GM18861 (cell line): ENCODE measurements around the gene TMEM186.
"Not testable (repeated sequence)": the region's sequence is repeated elsewhere in the genome, so short reads cannot be mapped to it uniquely, and the experiment has no call there.

ENCODE experiments used
- ATAC-seq: cut with Tn5 transposase; IDR thresholded peaks from one replicate; pipeline ENCODE4 v1.9.1; 2021; ENCODE audit not compliant: unreplicated experiment

TMEM186 gene

DNA sequence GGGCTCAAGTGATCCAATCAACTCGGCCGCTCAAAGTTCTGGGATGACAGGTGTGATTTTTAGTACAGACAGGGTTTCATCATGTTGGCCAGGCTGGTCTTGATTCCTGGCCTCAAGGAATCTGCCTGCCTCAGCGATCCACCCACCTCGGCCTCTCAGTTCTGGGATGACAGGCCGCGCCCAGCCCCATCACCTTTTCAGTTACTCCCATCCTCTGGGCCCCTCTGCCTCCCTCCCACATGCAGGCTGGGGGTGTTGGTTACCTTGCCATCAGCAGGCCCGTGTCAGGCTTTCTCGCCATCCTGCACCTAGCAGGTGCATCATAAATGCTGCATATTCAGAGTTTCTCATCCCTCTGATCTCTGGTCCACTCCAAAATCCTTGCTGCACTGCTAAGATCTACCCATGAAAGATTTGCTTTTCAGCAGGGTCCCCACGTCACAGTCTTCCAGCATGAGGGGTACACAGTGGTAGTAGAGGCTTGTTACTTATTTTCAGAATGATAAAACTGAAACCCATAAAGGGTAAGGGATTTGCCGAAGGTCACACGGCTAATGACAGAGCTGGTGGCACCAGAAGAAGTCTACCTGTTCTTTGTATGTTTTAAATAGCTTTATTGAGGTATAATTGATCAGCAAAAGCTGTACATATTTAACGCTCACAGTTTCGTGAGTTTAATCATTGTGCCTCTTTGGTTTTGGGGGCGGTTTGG lies 16.8 kb upstream of the TMEM186 start:
- no peak for ATAC-seq

DNA sequence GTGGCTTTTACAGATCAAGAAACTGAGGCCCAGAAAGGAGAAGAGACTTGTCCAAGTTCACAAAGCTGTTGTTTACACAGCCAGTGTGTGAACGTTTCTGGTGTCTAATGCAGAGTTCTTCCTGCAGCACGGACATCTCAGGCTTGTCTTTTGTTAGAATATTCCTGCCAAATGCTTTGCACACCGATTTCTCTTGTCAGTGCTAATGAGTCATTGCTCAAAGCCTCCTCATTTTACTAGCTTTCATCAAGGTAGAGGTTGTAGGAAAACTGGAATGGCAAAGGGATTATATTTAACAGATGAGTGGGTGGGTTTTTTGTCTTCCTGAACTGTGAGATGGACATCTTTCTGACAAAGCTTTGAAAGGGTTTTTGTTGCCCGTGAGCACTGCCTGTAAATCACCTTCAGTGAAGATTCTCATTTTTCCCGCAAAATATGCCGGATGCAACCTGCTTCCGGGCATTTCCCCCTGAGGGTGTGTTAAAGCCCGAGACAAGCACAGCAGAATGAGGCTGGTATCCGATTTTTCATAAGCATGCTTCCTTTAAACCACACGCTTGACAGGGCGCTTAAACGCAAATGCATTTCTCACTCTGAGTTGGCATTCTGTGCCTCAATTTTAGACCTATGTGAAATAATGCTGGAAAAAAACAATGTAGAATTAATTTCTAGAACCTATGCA lies 14.9 kb upstream of the TMEM186 start:
- ATAC-seq = no peak

DNA sequence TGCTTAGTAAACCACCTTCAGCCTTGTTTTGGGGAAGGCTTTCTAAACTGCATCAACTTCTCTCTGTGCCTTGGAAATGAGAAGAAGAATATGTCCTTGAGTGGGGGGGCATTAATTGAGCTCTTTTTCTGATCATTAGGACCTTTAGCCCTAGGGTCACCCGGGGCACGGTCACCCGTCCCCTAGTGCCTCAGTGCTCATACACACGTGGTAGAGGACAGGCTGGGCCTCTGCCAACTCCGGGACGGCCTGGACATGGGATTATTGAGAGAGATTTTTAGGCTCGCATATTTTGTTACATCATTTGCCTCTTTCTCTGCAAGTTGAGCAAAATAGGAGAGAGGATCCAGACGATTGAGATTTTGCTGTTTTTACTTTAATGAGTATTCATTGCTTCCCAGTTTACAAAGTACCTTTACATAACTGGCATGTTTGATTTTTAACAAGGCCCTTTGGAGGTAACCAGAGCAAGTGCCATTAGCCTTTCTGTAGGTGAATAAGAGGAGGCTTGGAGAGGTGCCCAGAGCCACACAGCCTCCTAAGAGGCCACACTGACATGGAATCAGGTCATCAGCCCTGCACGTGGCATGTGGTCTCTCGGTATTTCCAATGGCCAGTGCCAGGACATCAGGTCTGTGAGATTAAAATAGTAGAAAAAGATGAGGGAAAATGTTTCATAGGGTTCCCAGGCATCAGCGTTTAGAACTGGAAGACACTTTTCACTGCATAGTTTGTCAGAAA lies 11.3 kb upstream of the TMEM186 start:
- no peak for ATAC-seq

DNA sequence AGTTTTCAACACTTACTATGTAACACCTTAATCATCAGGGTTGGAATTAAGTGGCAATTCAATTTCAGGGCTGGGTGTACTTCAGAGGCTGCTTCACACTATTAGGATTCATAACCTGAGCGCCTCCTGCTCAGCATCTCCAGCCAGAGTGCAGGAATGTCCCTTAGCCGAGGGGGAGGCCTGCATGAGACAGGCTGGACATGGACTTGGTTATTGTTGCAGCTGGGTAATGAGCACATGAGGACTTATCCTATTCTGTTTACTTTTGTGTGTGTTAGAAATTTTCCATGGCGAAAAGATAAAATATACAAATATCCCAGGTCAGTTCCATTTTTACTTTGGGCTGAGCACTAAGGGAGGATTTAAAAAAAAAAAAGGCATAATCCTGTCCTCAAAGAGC lies 10.6 kb upstream of the TMEM186 start:
- no peak for ATAC-seq

DNA sequence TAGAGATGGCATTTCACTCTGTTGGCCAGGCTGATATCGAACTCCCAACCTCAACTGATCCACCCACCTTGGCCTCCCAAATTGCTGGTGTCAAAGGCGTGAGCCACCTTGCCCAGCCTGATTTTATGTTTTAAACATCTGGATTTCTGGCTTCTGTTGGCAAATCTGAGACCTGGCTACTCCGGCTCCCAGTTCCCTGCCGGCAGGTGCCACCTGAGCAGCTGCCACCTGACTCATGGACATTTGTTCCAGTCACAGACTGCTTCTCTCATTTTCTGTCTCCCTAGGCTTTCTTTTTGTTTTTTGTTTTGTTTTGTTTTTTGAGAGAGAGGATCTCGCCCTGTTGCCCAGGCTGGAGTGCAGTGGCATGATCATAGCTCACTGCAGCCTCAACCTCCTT lies 9.8 kb upstream of the TMEM186 start:
- ATAC-seq = no peak

DNA sequence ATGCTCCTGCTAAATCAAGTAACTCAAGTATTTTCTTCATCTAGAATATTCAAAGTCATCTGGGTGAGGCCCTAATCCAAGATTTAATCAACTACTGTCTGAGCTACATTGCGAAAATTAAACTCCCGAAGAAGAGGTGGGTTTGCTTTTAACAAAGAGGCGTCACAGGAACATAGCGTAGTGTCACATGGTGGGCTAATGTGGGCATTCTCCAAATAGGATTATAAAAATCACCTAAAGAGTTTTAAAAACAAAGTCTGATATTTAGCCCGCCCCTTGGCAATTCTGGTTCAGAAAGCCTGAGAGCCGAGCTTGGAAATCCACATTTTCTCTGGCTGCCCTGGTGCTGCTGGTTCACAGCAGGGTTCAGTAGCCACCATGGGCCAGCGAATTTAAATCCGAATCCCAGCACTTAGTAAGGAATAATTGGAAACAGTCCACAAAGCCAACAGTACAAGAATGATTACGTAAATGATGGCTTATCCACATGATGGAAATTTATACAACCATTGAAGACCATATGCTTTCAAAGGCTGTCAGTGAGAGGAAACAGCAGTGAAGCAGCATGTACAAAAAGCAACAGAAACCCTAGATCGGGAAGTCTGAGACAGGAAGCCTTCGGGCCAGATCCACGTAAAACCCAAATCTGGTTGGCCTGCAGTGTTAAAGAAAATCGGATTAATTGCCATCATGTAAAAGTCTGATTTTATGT lies 9.0 kb upstream of the TMEM186 start:
- ATAC-seq = no peak

DNA sequence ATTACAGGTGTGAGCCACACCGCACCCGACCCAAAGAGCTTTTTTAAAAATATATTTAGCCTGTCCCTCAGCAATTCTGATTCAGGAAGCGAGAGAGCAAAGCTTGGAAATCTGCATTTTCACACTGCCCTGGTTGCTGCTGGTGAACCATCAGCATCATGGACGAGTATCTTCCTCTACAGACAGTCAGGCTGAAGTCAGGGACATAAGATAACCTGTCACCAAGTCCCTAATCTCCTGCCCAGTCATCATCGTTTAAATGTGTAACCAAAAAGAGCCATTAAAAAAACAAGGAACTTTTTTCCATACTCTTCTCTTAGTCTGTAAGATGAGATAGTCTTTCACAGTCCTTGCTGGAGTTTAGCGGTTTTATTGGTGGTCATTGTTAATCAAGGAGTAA lies 6.9 kb upstream of the TMEM186 start:
- no peak for ATAC-seq

DNA sequence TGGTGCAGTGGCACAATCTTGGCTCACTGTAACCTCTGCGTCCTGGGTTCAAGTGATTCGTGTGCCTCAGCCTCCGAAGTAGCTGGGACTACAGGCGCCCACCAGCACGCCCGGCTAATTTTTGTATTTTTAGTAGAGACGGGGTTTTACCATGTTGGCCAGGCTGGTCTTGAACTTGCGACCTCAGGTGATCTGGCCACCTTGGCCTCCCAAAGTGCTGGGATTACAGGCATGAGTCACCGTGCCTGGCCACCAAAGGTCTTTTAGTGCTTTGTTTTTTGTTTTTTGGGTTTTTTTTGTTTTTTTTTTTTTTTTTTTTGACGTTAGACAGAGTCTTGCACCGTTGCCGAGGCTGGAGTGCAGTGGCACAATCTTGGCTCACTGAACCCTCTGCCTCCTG lies 6.3 kb upstream of the TMEM186 start:
- not testable (repeated sequence) for ATAC-seq

DNA sequence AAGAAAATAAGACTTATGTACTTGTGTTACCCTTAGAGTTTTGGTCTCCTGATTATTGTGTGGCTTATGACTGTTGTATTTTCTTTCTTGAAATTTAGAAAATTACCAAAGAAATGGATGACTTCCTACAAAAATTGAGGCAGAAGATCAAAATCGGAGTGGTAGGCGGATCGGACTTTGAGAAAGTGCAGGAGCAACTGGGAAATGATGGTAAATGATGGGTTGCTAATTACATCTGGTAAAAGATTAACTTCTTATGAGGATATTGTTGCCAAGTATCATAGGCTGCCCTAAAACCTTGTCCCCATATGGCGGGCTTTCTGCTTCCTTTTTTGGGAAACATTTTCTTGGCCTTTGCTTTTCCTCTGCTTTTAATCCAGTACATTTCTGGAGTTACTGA lies 4.3 kb upstream of the TMEM186 start:
- ATAC-seq = no peak

DNA sequence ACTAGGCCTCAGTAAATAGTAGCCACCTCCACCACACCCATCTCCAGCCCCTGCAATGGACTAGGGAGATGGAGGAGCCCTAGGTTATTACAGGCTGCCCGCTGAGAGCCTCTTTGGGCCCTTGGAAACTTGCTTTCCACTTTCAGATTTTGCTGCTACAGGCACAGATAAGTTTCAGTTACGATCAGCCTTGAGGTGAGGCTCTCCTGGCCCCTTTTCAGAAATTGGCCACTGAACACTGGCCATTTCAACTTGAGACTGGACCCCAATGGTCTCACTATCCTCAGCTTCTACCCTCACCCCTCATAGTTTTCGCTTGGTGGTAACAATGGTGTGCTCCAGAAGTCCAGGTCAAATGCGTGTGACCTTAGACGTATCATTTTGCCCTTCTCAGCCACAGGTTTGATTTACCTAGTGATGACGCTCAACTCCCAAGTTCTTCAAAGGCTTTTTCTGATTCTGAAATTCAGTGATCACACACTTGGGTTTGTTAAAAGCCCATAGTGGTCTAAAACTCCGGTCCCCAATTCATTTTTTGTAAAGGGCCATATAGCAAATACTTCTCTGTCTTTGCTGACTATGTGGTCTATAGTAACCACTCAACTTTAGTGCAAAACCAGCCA lies 1.2 kb upstream of the TMEM186 start:
- no peak for ATAC-seq

DNA sequence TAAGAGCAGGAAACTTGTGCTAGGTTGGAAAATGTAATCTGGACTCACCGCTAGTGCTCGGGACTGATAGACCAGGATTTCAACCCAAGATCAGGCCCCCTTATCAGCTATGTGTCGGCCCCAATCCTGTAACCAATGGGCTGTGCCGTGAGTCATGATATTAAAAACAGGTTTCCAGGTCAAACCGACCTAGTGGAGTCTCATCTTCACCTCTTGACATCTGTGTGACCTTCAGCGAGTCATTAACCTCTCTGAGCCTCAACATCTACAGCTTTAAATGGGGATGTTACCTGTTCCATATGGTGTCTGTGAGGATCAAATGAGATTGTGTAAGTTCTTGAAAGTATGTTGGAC lies 712 bp upstream of the TMEM186 start:
- no peak for ATAC-seq

DNA sequence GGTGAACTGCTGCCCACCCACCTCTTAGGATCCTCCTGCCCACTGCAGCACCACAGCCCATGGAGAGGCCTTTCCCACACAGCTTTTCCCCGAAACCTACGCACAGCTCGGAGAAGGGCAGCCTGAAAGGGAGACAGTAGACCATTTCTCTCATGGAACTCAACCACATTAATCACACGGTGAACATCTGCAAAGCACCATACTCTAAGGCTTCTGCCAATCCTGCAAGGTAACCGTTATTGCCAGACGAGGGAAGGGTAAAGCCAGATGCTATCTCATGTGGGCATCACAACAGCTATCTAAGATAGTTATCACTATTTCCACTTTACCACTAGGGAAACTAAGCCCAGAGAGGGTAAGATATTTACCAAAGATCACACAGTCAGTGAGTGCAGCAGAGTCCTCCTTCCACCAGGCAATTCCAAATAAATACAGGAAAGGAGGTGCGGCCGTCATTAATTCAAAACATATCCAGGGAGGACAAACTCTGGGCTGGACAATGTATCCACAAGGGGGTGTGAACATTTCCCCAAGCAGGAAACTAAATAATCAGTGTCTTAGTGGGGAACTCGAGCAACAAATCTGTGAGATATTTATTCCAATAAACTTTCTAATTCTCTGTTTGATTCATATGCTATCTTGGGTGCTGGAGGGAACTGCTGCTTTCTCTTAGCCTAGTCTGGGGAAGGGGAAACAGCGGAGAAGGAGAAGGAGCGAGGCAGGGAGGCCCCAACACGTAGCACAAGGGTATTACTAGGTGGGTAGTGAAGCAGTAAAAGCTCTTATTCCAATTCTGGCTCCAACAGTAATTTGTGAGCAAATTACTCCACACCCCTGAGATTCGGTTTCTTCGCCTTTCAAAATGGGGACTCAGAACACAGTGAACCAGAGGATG lies 723 bp downstream of the TMEM186 start:
- no peak for ATAC-seq

DNA sequence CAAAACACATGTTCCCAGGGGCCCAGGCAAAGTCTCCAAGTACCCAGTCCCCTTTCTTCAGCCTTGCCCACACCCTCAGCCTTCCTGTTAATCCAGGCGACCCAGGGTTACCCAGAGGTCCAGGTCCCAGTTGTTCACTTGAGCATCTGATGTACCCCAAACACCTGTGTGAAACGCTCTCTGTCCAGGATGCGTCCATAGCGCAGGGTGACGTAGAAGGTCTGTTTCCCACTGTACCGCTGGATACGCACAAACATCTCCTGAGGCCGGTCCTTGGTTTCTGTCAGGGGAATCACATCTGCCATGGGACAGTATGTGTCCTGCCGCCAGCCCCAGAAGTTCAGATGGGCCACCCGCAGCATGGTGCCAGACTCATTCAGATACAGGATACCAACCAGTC lies 1.6 kb downstream of the TMEM186 start:
- ATAC-seq = no peak

DNA sequence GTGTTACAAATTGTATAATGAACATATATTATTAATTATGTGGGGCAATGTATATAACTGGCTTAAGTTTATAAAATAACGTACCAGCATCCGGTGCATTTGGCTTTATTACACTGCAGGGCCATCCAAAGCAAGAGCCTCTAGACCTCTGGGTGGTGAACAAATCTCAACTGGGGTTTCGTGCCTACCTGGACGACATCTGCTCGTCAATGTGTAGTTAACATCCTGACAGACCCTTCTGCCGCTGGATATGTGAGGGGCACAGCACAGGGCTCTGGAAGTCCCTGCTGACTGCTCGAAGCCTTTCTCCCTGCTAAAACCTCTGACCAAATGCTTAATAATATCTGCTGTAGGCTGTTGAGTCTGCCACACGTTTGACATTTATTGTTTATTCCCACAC lies 2.3 kb downstream of the TMEM186 start:
- no peak for ATAC-seq

DNA sequence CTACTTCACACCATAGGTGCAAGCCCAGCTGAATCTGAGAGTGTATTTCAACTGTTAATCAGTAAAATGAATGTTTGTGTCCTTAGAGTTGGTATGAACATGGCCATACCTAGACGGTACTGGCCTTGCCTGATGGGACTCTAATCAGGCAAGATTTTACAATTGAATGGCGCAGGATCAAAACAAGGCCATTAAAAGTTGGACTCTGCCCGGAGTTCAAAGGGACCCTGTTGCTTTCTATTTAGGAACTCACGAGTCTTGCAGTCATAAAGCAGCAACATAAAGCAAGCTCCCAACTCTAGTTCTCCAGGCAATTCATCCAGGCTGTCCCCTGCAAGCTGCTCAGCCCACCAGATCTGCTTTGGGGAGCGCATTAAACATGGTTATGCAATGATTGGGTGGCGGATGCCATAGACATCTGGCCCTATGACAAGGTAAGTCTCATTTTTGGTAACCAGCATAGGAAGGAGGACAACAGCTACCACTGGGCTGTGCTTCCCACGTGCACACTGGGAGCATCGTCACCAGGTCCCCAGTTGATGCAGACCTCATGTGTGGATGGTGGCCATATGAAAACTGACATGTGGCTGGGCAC lies 8.8 kb downstream of the TMEM186 start:
- no peak for ATAC-seq

DNA sequence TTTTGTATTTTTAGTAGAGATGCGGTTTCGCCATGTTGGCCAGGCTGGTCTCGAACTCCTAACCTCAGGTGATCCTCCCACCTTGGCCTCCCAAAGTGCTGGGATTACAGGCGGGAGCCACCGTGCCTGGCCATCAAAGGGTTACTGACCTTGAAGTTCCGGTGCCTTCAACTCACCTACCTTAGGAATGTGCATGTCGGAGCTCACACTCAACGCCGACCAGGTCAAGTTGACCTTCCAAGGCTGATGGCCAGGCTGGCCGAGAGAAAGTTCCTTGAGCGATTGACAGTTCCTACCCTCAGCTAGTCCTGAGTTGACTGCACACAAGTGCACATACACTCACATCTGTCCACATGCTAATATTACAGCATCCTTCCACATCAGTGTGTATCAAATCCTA lies 11.1 kb downstream of the TMEM186 start:
- not testable (repeated sequence) for ATAC-seq

DNA sequence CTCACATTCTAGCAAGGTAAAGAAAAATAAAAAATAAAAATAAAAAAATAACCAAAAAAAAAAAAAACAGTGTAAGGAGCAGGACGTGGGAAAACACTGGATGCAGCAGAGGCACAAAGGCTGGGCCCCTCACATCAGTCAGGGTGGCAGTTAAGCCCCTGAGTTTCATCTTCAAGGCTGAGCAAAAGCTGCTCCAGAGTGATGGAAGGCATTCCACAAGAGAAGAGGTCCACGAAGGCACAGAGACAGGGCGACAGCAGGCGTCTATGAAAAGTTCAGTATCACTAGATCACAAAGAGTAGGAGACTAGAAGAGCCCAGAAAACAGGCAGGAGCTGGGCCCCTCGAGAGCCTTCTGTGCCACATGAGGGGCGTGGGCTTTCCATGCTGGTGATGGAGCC lies 12.0 kb downstream of the TMEM186 start:
- no peak for ATAC-seq

DNA sequence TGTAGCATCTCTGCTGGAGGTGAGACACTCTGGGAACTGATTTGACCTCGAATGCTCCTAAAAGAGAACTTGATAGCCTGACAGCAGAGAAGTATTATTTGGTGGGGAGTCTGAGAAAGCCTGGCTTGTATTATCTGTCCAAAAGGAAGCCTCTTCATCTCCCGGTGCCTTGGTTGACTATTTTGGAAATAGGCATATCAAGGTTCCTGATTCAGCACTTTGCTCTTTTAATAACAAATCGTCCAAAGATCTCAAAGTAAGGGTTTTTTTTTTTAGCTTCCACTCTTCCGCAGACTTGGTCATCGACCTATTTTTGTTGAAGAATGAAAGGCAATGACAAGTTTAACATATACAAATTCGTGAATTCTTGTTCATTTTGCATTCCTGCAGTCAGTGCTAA lies 14.8 kb downstream of the TMEM186 start:
- no peak for ATAC-seq

DNA sequence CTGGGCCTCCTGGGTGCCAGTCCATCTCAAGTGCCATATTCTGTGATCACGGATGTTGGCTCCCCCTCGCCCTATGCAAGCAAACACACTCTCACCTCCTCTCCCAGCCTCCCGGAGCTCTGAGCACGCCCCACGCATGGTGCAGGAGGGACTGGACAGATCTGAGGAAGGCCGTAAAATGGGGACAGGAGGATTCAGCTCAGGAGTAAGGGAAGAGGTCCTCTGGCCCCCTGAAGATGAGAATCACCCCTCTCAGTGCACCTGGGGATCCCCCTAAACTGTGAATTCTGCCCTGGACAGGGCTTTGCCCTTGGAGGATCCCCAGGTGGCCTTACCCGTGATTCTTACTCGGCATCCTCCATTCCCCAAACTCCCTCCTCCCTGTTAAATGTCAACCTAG lies 15.6 kb downstream of the TMEM186 start:
- ATAC-seq = no peak

DNA sequence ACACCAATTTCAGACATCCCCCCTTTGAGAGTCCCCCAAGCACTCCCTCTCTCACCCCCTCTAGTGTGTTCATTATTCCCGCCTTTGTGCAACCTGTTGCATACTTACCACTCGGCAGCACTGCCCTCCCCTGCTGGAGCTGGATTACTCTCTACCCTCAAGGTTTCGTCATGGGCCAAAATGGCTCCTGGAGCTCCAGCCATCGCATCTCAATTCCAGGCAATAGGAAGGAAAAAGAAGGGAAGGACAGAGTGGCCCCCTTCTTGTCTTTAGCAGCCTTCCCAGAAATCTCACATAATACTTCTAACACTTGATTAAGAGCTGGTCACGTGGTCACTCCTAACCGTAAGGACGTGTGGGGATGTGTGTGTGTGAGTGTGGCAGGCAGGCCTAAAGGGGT lies 20.2 kb downstream of the TMEM186 start:
- no peak for ATAC-seq
